SK-N-SH (cell line): Measurements from ENCODE around the gene HEPHL1. TPM values are rescaled to one million over a fixed set of nuclear protein-coding genes. Genes with fewer than 3 reads are reported as not detected.

ENCODE experiments used
- CTCF ChIA-PET: fragments of 300-600, 350-600 bp; formaldehyde crosslinking; extraction: SDS; loops from one replicate; lab custom pipeline; 2021; lab: Yijun Ruan, JAX
- POLR2A ChIA-PET: fragments of 350-600 bp; sonication (Branson Sonifier 250); formaldehyde crosslinking; extraction: SDS; loops from one replicate; lab custom pipeline; 2020; ENCODE audit warnings: antibody characterized with exemption, inconsistent platforms; lab: Yijun Ruan, JAX
- DNase-seq: peaks from one replicate; pipeline ENCODE4 v3.0.0; 2012
- H2AFZ ChIP-seq: fragments of 200-600 bp; sonication (generic); 2 replicates; pipeline ENCODE4 v1.8.1; 2016; ENCODE audit warnings: antibody characterized with exemption, mild to moderate bottlenecking, low read depth
- H3F3A ChIP-seq: fragments of 200-600 bp; sonication (generic); replicated peaks from 2 replicates; pipeline ENCODE3; 2016; ENCODE audit warnings: antibody characterized with exemption, mild to moderate bottlenecking; ENCODE audit not compliant: insufficient read depth
- H3K27ac ChIP-seq, 2 experiments: fragments of 200-500 bp in 1 of 2; fragments of 200-600 bp in 1 of 2; sonication (Bioruptor generic) in 1 of 2; sonication (generic), shearing (Covaris generic) in 1 of 2; 2 replicates each; pipeline versions ENCODE4 v1.5.1 to v1.6.1; 2014 to 2016; ENCODE audit warnings: low read depth in 2 of 2, inconsistent platforms in 1 of 2, low read length in 1 of 2, mild to moderate bottlenecking in 1 of 2, mixed read lengths in 1 of 2
- H3K27me3 ChIP-seq: fragments of 200-600 bp; sonication (generic), shearing (Covaris generic); 2 replicates; pipeline ENCODE4 v1.6.1; 2016; ENCODE audit warnings: mixed run types; ENCODE audit not compliant: insufficient read depth
- H3K36me3 ChIP-seq, 2 experiments: fragments of 200-500 bp in 1 of 2; fragments of 200-600 bp in 1 of 2; sonication (Bioruptor generic) in 1 of 2; sonication (generic) in 1 of 2; replicated peaks in 1 of 2; 2 replicates each; pipeline versions ENCODE3 to v1.5.1; 2014 to 2016; ENCODE audit warnings: low read length in 1 of 2, mild to moderate bottlenecking in 1 of 2; ENCODE audit not compliant: insufficient read depth in 2 of 2, control insufficient read depth in 1 of 2
- H3K4me1 ChIP-seq, 2 experiments: fragments of 200-500 bp in 1 of 2; fragments of 200-600 bp in 1 of 2; sonication (Bioruptor generic) in 1 of 2; sonication (generic), shearing (Covaris generic) in 1 of 2; 2 replicates each; pipeline versions ENCODE4 v1.5.1 to v1.6.1; 2014 to 2016; ENCODE audit warnings: low read depth in 1 of 2, low read length in 1 of 2, mixed run types in 1 of 2; ENCODE audit not compliant: insufficient read depth in 2 of 2, control insufficient read depth in 1 of 2
- H3K4me2 ChIP-seq: fragments of 200-600 bp; sonication (generic), shearing (Covaris generic); 2 replicates; pipeline ENCODE4 v1.6.1; 2017; ENCODE audit warnings: mixed run types
- H3K4me3 ChIP-seq, 2 experiments: fragments of 200-500 bp in 1 of 2; fragments of 200-600 bp in 1 of 2; sonication (Bioruptor generic) in 1 of 2; sonication (generic), shearing (Covaris generic) in 1 of 2; 2 replicates each; pipeline versions ENCODE4 v1.5.1 to v1.8.1; 2014 to 2016; ENCODE audit warnings: low read depth in 2 of 2, inconsistent platforms in 1 of 2, low read length in 1 of 2, mild to moderate bottlenecking in 1 of 2, mixed read lengths in 1 of 2, moderate library complexity in 1 of 2
- H3K79me2 ChIP-seq: fragments of 200-600 bp; sonication (generic); 2 replicates; pipeline ENCODE4 v1.8.1; 2017; ENCODE audit warnings: mild to moderate bottlenecking; ENCODE audit not compliant: insufficient read depth
- H3K9ac ChIP-seq: fragments of 200-600 bp; sonication (generic); 2 replicates; pipeline ENCODE4 v1.6.1; 2017; ENCODE audit warnings: mixed run types
- H3K9me2 ChIP-seq: fragments of 200-600 bp; sonication (generic); 2 replicates; pipeline ENCODE4 v1.6.1; 2017; ENCODE audit warnings: mixed run types
- H3K9me3 ChIP-seq: fragments of 200-600 bp; sonication (generic); 2 replicates; pipeline ENCODE4 v1.6.1; 2017; ENCODE audit warnings: mixed run types, mild to moderate bottlenecking, moderate library complexity
- H4K20me1 ChIP-seq: fragments of 200-600 bp; sonication (generic); 2 replicates; pipeline ENCODE4 v1.6.1; 2017; ENCODE audit warnings: mild to moderate bottlenecking, mixed run types; ENCODE audit not compliant: insufficient read depth
- EP300 ChIP-seq, 2 experiments: IDR thresholded peaks; 2 replicates each; pipeline versions ENCODE4 v1.4.0 to v1.6.1; 2012; ENCODE audit warnings: borderline replicate concordance in 1 of 2, low read depth in 1 of 2, low read length in 1 of 2
- FOSL2 ChIP-seq: IDR thresholded peaks from 2 replicates; pipeline ENCODE4 v1.4.0; 2012; ENCODE audit warnings: low read depth, mild to moderate bottlenecking, moderate library complexity, borderline replicate concordance
- IRF3 ChIP-seq: fragments of 150-350 bp; IDR thresholded peaks from 2 replicates; pipeline ENCODE4 v1.6.1; 2016; ENCODE audit warnings: mild to moderate bottlenecking, low read depth, low read length
- JUND ChIP-seq: IDR thresholded peaks from 2 replicates; pipeline ENCODE4 v1.4.0; 2012
- MAX ChIP-seq: IDR thresholded peaks from 2 replicates; pipeline ENCODE4 v1.4.0; 2012; ENCODE audit warnings: low read depth
- MEF2A ChIP-seq: IDR thresholded peaks from 2 replicates; pipeline ENCODE4 v1.4.0; 2012; ENCODE audit warnings: low read depth, borderline replicate concordance
- MXI1 ChIP-seq: IDR thresholded peaks from 2 replicates; pipeline ENCODE4 v1.6.1; 2012; ENCODE audit warnings: mild to moderate bottlenecking, low read depth, low read length, improper control_type of control experiment
- PBX3 ChIP-seq: IDR thresholded peaks from 2 replicates; pipeline ENCODE4; 2012
- RAD21 ChIP-seq: IDR thresholded peaks from 2 replicates; pipeline ENCODE4 v1.6.1; 2012; ENCODE audit warnings: mild to moderate bottlenecking, low read length
- RXRA ChIP-seq: IDR thresholded peaks from 2 replicates; pipeline ENCODE4 v1.4.0; 2012; ENCODE audit warnings: low read depth, mild to moderate bottlenecking, borderline replicate concordance
- SMC3 ChIP-seq: IDR thresholded peaks from 2 replicates; pipeline ENCODE4 v1.6.1; 2012; ENCODE audit warnings: low read depth, low read length, improper control_type of control experiment
- TCF12 ChIP-seq: IDR thresholded peaks from 2 replicates; pipeline ENCODE4 v1.4.0; 2012
- TEAD4 ChIP-seq: IDR thresholded peaks from 2 replicates; pipeline ENCODE4 v1.4.0; 2012; ENCODE audit warnings: mild to moderate bottlenecking, borderline replicate concordance; ENCODE audit not compliant: insufficient read depth
- USF1 ChIP-seq: IDR thresholded peaks from 2 replicates; pipeline ENCODE4 v1.4.0; 2012; ENCODE audit warnings: low read depth, borderline replicate concordance
- WGBS: methylation state at CpG from one replicate; pipeline ENCODE4 v1.1.6; 2017; ENCODE audit warnings: low lambda C conversion rate; 5-methylcytosine and 5-hydroxymethylcytosine counted together
- polyA plus RNA-seq, 3 experiments: library from polyadenylated mRNA; depleted of rRNA; stranded (reverse); fragments of >200 nt; gene quantifications; 2 replicates each; pipeline ENCODE4 v1.2.3, GENCODE V29; 2012

Gene HEPHL1
- polyA plus RNA-seq, 1 of the 3 experiments (the other 2 are of a cell fraction): not detected

- H3K27ac ChIP-seq: peak overlapping the region; percentile 6 to 80; a peak in 3 of 4 replicates
- CTCF ChIA-PET: interaction anchor here (1.2 kb wide), 1 partner anchor 12 kb away, joined by 3 read pairs; no protein-coding TSS in a partner anchor
- TF ChIP-seq FOSL2 (peak; percentile 96), USF1 (no peak), SMC3 (no peak), MAX (0 out of 2 replicates have a peak, but pooled peaks have one; percentile 25), RXRA (peak; percentile 32; the same call in 1 of the 2 replicates), RAD21 (no peak), PBX3 (peak; percentile 95), EP300 (IDR thresholded peaks at IDR 0.05; ENCODE audit: borderline replicate concordance in 1 of 2, low read depth in 1 of 2, low read length in 1 of 2) (peak in 1 of 2 experiments; percentile 26; a peak in 1 of 4 replicates), JUND (peak; percentile 92), TCF12 (peak; percentile 70), IRF3 (no peak), TEAD4 (no peak), MEF2A (peak; percentile 47; the same call in 1 of the 2 replicates), MXI1 (no peak)
- WGBS: 61% methylated on average over 6 of the region's 6 CpGs
- peaks cover 86% of the 10 kb centered on the region for H3K79me2 ChIP-seq
- no peak overlapping the region for H3K9ac ChIP-seq
- H2AFZ ChIP-seq: no peak overlapping the region
- no peak overlapping the region for H3K4me3 ChIP-seq
- peak overlapping the region; percentile 48; the same call in 1 of the 2 replicates for H3K4me2 ChIP-seq
- DNase-seq: peak; percentile 35
- peaks cover 6 to 10% of the 10 kb centered on the region in 2 experiments for H3K36me3 ChIP-seq
- POLR2A ChIA-PET: no interaction called here
- no peaks in the 10 kb centered on the region for H3K9me3 ChIP-seq
- no peaks in the 10 kb centered on the region for H3K9me2 ChIP-seq
- H3K4me1 ChIP-seq: peaks cover 34 to 40% of the 10 kb centered on the region in 2 experiments
- peaks cover 16% of the 10 kb centered on the region for H3F3A ChIP-seq
- peaks cover 72% of the 10 kb centered on the region for H4K20me1 ChIP-seq
- H3K27me3 ChIP-seq: no peaks in the 10 kb centered on the region
These were observed 130.9 kb downstream of the HEPHL1 start for GRCh38 chr11:94151903-94152677.
